ENCODE results near the gene SFTPD.

DNA sequence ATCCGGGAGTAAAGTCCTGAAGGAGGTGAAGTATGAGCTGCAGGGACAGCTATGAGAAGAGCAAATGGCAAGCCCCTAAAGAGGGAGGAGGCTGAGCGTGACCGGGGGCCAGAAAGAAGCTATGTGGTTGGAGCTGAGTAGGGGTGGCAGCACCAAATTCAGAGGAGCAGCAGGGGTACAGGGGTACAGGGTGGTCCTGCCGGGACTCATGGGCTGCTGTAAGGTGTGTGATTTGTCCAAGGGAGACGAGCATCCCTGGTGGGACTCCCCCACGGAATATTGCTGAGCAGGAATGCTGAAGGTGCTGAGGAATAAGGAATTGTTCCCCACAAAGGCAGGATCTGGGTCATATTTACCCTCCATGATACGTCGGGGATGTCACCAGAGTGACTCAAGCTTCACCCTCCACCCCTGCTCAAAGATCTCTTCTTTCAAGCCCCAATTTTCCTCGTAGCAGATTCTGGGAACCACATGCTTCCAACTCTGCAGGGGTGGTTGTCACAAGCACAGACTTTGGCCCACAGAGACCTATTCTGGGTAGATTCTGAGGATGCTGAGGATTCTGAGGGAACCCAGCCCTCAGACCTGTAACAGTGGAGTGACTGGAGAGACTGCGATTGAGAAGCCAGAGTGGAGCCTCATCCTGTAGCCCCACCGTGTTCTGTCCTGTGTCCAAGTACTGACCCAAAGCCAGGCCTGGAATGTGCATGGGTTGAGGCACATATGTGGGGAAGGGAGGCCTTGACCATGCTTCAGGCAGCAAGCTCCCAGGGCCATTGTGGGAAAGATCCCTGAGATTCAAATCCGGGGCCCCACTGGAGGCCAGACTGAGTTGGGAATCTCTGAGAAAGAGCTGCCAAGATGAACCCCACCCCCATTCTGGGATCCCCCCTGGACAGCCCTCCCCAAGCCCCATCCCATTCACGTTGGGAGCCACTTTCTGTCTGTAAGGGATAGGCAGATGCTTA lies 4.2 kb downstream of the SFTPD start:
- TF ChIP-seq CTCF (conservative IDR thresholded peaks at IDR 0.05 in 1 of 2, IDR thresholded peaks at IDR 0.05 in 1 of 2; ENCODE audit: low read depth in 1 of 2, low read length in 2 of 2): no peak
- TF ChIP-seq EZH2 (IDR thresholded peaks at IDR 0.05; ENCODE audit: low read length, missing control alignments): no peak

Measured in fibroblast of lung (primary cell).